OCI-LY7 (cell line): Measurements from ENCODE around the gene NAXE.

Experiments
- CTCF ChIP-seq: fragments of 200-600 bp; sonication (generic); conservative IDR thresholded peaks from 2 replicates; pipeline ENCODE4 v1.5.1; 2014; ENCODE audit warnings: mild to moderate bottlenecking, antibody characterized with exemption, low read length, moderate library complexity, mixed read lengths
- EZH2phosphoT487 ChIP-seq: fragments of 200-600 bp; sonication (generic); IDR thresholded peaks from 2 replicates; pipeline ENCODE4 v1.6.1; 2018; ENCODE audit warnings: low read depth, borderline replicate concordance, mild to moderate bottlenecking, mixed run types, antibody characterized with exemption, low read length, moderate library complexity, mixed read lengths

DNA sequence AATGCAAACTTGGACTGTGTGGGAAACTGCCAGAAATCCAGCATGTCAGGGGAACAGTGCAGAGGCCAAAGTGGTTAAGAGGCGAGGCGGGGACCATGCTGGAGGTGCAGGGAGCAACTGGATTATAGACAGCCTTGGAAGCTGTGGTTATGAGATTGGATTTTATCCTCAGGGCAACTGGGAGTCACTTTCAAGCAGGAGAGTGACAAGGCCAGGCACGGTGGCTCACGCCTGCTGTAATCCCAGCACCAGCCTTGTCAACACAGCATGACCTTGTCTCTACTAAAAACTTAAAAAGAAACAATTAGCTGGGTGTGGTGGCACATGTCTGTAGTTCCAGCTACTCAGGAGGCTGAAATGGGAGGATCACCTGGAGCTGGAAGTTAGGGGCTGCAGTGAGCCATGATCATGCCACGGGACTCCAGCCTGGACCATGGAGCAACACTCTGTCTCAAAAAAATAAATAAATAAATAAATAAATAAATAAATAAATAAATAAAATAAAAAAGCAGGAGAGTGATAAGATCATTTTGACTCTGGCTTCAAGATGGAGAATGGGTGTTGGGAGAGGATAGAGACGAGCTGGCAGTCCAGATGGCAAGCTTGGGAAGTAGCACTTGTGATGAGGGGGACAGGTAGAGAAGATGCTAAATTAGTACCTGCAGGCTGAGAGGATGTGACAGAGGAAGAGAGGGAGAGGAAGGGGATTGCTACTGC, 31.2 kb downstream of the NAXE start:
- TF ChIP-seq CTCF, result no peak
- no peak for TF ChIP-seq EZH2phosphoT487
